ENCODE data around the gene SGMS2. TPM values are rescaled to one million over a fixed set of nuclear protein-coding genes. Genes with fewer than 3 reads are reported as not detected.

The SGMS2 gene
- total and polyA plus RNA-seq, 9 of the 15 experiments (the other 6 are each of a cell fraction or from before 2014, with no cell fraction given): 0.07 to 0.25 (median 0.11) TPM; not detected in 5

GRCh38 chr4:107826421-107826980 lies 1.8 kb downstream of the SGMS2 start:
- H3K27ac ChIP-seq (ENCODE audit: extremely low read depth, low read depth, low read length): no peak overlapping the region
- H3K9ac ChIP-seq (ENCODE audit: insufficient read depth in 1 of 2, low read depth in 2 of 2, low read length in 2 of 2): no peak overlapping the region
- intact Hi-C loops (cut with micrococcal nuclease) (no loop called here), in situ Hi-C loops (cut with MboI) (no loop called here)
- BruUV-seq (replicated peaks): no TSS peak
- 2% methylated on average over 5 of the region's 5 CpGs for WGBS (ENCODE audit: insufficient coverage, low coverage, missing lambda C conversion rate)
- H3K9me1 ChIP-seq (ENCODE audit: control insufficient read depth, insufficient read depth, low read length): no peaks in the 10 kb centered on the region
- peaks cover 28 to 35% of the 10 kb centered on the region in 2 experiments for H3K27me3 ChIP-seq (ENCODE audit: control insufficient read depth in 2 of 2, insufficient read depth in 2 of 2, low read length in 2 of 2)
- H3K36me3 ChIP-seq (ENCODE audit: control insufficient read depth, insufficient read depth, low read length): no peaks in the 10 kb centered on the region
- no peak for FAIRE-seq
- POLR2A ChIA-PET: interaction anchor here (1.3 kb wide), 1 partner anchor 29 kb away, joined by 3 read pairs; no protein-coding TSS in a partner anchor
- H3K9me3 ChIP-seq (replicated peaks; ENCODE audit: control insufficient read depth, insufficient read depth, low read depth, low read length): no peaks in the 10 kb centered on the region
- no peak overlapping the region for H3K4me3 ChIP-seq
- no peaks in the 10 kb centered on the region for H4K20me1 ChIP-seq (replicated peaks; ENCODE audit: control insufficient read depth, insufficient read depth, low read length)
- no peak for DNase-seq (ENCODE audit: extremely low read depth in 1 of 4, low spot score in 3 of 4)
- H3K4me1 ChIP-seq (replicated peaks in 1 of 2; ENCODE audit: control insufficient read depth in 2 of 2, insufficient read depth in 2 of 2, low read length in 2 of 2): peaks cover 0 to 11% of the 10 kb centered on the region in 2 experiments; a peak in 2 of 5 replicates
- ATAC-seq: no peak
- CTCF ChIA-PET (ENCODE audit: low intra/inter-chr PET ratio): no interaction called here
- H2AFZ ChIP-seq (ENCODE audit: low read depth, low read length): no peak overlapping the region
- no peaks in the 10 kb centered on the region for H3K79me2 ChIP-seq (ENCODE audit: control insufficient read depth, insufficient read depth, low read length)
- no peak overlapping the region for H3K4me2 ChIP-seq (ENCODE audit: insufficient read depth, low read length)
- TF ChIP-seq SREBF2 (CRISPR knock-in tag; IDR thresholded peaks at IDR 0.05): no peak
- TF ChIP-seq KLF16 (IDR thresholded peaks at IDR 0.05): no peak
- no peak for TF ChIP-seq SAFB2 (IDR thresholded peaks at IDR 0.05; ENCODE audit: borderline replicate concordance, low read depth, low read length, severe bottlenecking)
- TF ChIP-seq ZNF57 (CRISPR knock-in tag; IDR thresholded peaks at IDR 0.05): no peak
- no peak for TF ChIP-seq ETV5 (CRISPR knock-in tag; IDR thresholded peaks at IDR 0.05; ENCODE audit: low read depth)
- TF ChIP-seq, protein P1, sequence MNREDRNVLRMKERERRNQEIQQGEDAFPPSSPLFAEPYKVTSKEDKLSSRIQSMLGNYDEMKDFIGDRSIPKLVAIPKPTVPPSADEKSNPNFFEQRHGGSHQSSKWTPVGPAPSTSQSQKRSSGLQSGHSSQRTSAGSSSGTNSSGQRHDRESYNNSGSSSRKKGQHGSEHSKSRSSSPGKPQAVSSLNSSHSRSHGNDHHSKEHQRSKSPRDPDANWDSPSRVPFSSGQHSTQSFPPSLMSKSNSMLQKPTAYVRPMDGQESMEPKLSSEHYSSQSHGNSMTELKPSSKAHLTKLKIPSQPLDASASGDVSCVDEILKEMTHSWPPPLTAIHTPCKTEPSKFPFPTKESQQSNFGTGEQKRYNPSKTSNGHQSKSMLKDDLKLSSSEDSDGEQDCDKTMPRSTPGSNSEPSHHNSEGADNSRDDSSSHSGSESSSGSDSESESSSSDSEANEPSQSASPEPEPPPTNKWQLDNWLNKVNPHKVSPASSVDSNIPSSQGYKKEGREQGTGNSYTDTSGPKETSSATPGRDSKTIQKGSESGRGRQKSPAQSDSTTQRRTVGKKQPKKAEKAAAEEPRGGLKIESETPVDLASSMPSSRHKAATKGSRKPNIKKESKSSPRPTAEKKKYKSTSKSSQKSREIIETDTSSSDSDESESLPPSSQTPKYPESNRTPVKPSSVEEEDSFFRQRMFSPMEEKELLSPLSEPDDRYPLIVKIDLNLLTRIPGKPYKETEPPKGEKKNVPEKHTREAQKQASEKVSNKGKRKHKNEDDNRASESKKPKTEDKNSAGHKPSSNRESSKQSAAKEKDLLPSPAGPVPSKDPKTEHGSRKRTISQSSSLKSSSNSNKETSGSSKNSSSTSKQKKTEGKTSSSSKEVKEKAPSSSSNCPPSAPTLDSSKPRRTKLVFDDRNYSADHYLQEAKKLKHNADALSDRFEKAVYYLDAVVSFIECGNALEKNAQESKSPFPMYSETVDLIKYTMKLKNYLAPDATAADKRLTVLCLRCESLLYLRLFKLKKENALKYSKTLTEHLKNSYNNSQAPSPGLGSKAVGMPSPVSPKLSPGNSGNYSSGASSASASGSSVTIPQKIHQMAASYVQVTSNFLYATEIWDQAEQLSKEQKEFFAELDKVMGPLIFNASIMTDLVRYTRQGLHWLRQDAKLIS (CRISPR knock-in tag; IDR thresholded peaks at IDR 0.05): no peak
- TF ChIP-seq, protein P2, sequence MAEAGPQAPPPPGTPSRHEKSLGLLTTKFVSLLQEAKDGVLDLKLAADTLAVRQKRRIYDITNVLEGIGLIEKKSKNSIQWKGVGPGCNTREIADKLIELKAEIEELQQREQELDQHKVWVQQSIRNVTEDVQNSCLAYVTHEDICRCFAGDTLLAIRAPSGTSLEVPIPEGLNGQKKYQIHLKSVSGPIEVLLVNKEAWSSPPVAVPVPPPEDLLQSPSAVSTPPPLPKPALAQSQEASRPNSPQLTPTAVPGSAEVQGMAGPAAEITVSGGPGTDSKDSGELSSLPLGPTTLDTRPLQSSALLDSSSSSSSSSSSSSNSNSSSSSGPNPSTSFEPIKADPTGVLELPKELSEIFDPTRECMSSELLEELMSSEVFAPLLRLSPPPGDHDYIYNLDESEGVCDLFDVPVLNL (CRISPR knock-in tag; IDR thresholded peaks at IDR 0.05; ENCODE audit: low read depth): no peak
- TF ChIP-seq XRCC4 (IDR thresholded peaks at IDR 0.05; ENCODE audit: extremely low read depth, insufficient read depth, insufficient read length): no peak
- no peak for TF ChIP-seq ZBTB8A (IDR thresholded peaks at IDR 0.05; ENCODE audit: partially characterized antibody)
- TF ChIP-seq ZNF518B (CRISPR knock-in tag; IDR thresholded peaks at IDR 0.05): no peak
- no peak for TF ChIP-seq ZNF274 (IDR thresholded peaks at IDR 0.05; ENCODE audit: borderline replicate concordance, low read depth, low read length)
- TF ChIP-seq SRSF7 (optimal IDR thresholded peaks at IDR 0.05; ENCODE audit: low read depth, low read length): no peak
- no peak for TF ChIP-seq ZNF444 (CRISPR knock-in tag; IDR thresholded peaks at IDR 0.05)
- TF ChIP-seq ZNF76 (CRISPR knock-in tag; IDR thresholded peaks at IDR 0.05; ENCODE audit: borderline replicate concordance): no peak
